ENCODE results near the gene GAGE12J. TPM values are rescaled to one million over a fixed set of nuclear protein-coding genes. Genes with fewer than 3 reads are reported as not detected.

The GAGE12J gene
- total RNA-seq, 1 experiment from 2014 or later: not detected

DNA sequence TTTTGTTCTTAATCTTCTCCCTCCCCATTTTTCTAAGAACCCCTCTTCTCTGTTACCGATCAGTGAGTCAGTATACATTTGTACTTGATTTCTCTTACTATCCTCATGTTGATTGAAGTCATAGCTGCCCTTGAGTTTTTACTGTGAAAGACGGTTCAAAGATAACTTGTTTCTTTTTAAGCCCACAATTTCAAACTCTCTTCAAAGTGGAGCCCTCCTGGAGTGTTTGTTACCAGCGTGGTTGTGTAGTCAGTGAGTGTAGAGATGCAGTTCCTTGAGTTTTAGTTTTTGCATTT, 44.4 kb upstream of the GAGE12J start:
- TF ChIP-seq, protein P1, sequence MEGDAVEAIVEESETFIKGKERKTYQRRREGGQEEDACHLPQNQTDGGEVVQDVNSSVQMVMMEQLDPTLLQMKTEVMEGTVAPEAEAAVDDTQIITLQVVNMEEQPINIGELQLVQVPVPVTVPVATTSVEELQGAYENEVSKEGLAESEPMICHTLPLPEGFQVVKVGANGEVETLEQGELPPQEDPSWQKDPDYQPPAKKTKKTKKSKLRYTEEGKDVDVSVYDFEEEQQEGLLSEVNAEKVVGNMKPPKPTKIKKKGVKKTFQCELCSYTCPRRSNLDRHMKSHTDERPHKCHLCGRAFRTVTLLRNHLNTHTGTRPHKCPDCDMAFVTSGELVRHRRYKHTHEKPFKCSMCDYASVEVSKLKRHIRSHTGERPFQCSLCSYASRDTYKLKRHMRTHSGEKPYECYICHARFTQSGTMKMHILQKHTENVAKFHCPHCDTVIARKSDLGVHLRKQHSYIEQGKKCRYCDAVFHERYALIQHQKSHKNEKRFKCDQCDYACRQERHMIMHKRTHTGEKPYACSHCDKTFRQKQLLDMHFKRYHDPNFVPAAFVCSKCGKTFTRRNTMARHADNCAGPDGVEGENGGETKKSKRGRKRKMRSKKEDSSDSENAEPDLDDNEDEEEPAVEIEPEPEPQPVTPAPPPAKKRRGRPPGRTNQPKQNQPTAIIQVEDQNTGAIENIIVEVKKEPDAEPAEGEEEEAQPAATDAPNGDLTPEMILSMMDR (conservative IDR thresholded peaks at IDR 0.05): no peak
- H3T11ph ChIP-seq (ENCODE audit: low read length): no peak overlapping the region
- H3K23me2 ChIP-seq (ENCODE audit: insufficient read length, low read depth, low read length, poor library complexity, severe bottlenecking): no peaks in the 10 kb centered on the region

More for the DNA sequence above, 44.4 kb upstream of the GAGE12J start:
- Histone ChIP-seq H3K9ac (ENCODE audit: extremely low read depth, insufficient read length, low read length) (no peak overlapping the region), H3K14ac (ENCODE audit: insufficient read depth, low read length) (no peak overlapping the region), H3K18ac (ENCODE audit: insufficient read length, low read depth, low read length) (no peak overlapping the region), H3K27me3 (ENCODE audit: insufficient read depth, low read length) (no peaks in the 10 kb centered on the region), H3K56ac (ENCODE audit: insufficient read length, low read depth, low read length) (no peak overlapping the region), H3K4me1 (ENCODE audit: insufficient read depth, low read length) (no peaks in the 10 kb centered on the region), H2AK5ac (ENCODE audit: insufficient read length, low read length) (no peak overlapping the region), H4K8ac (replicated peaks; ENCODE audit: insufficient read length, low read depth, low read length) (no peak overlapping the region), H2BK120ac (ENCODE audit: low read depth, low read length, poor library complexity, severe bottlenecking) (no peak overlapping the region), H4K20me1 (ENCODE audit: control insufficient read depth, insufficient read depth, insufficient read length) (no peaks in the 10 kb centered on the region), H3K23ac (ENCODE audit: insufficient read length, low read depth, low read length) (no peak overlapping the region), H3K79me1 (ENCODE audit: insufficient read depth, low read depth, low read length, poor library complexity, severe bottlenecking) (no peaks in the 10 kb centered on the region), H3K4me2 (ENCODE audit: insufficient read depth, insufficient read length, low read length) (no peak overlapping the region), H3K79me2 (ENCODE audit: insufficient read depth, low read length) (peaks cover 4% of the 10 kb centered on the region; the same call in 1 of the 2 replicates), H4K5ac (ENCODE audit: insufficient read length, low read depth, low read length) (no peak overlapping the region), H2AFZ (ENCODE audit: low read length) (no peak overlapping the region), H2BK15ac (ENCODE audit: low read depth, low read length) (no peak overlapping the region), H4K91ac (ENCODE audit: insufficient read length, low read depth, low read length) (no peak overlapping the region), H2BK20ac (ENCODE audit: low read depth, low read length, poor library complexity, severe bottlenecking) (no peak overlapping the region), H3K9me3 (ENCODE audit: control insufficient read depth, low read depth, low read length) (peaks cover 61% of the 10 kb centered on the region), H3K4ac (ENCODE audit: low read depth, low read length) (no peak overlapping the region), H2BK12ac (ENCODE audit: insufficient read length, low read depth, low read length) (no peak overlapping the region), H2BK5ac (ENCODE audit: insufficient read length, low read length) (no peak overlapping the region), H3K27ac (ENCODE audit: insufficient read length, low read depth, low read length) (no peak overlapping the region)
- no peak for DNase-seq
- Mint-ChIP-seq H3K27ac (peak overlapping the region in 1 of 3 experiments; percentile 0; a peak in 1 of 7 replicates), H3K4me1 (peaks cover 12 to 16% of the 10 kb centered on the region in 2 experiments), H3K9me3 (peaks cover 71 to 80% of the 10 kb centered on the region in 2 experiments), H3K36me3 (ENCODE audit: insufficient read depth in 1 of 3, low read depth in 3 of 3) (peaks cover 3 to 23% (median 13%) of the 10 kb centered on the region in 3 experiments), H3K27me3 (ENCODE audit: low read depth) (no peaks in the 10 kb centered on the region), H3K4me3 (no peak overlapping the region)
- WGBS (ENCODE audit: extremely low coverage, insufficient read length, low lambda C conversion rate): no CpG with 5 or more reads among the region's 3 CpGs
